PC-9 (cell line): ENCODE measurements around the gene PAK2. TPM values are rescaled to one million over a fixed set of nuclear protein-coding genes. Genes with fewer than 3 reads are reported as not detected.

ENCODE experiments used
- BruUV-seq: library from RNA; stranded (reverse); fragments of 400-500 nt; replicated peaks from 2 replicates; lab custom pipeline; 2021; lab: Mats Ljungman, UMichigan
- CTCF ChIA-PET: fragments of 300-600 bp; sonication (Branson Sonifier 250); formaldehyde crosslinking; loops from one replicate; lab custom pipeline; 2022; ENCODE audit warnings: antibody characterized with exemption; lab: Charles Lee
- POLR2A ChIA-PET: fragments of 300-600 bp; sonication (Branson Sonifier 250); formaldehyde crosslinking; loops from one replicate; lab custom pipeline; 2022; ENCODE audit warnings: antibody characterized with exemption; ENCODE audit not compliant: unreplicated experiment; lab: Charles Lee
- DNase-seq, 2 experiments: peaks; one replicate each; pipeline versions ENCODE4 v3.0.0 to v3.0.0-alpha.2; 2015 to 2022; ENCODE audit warnings: mixed read lengths in 1 of 2
- H2AFZ ChIP-seq: fragments of 200-600 bp; sonication (generic); 2 replicates; pipeline ENCODE4 v1.8.1; 2017; ENCODE audit warnings: antibody characterized with exemption
- H3F3A ChIP-seq: fragments of 200-600 bp; sonication (generic); 2 replicates; pipeline ENCODE4 v1.8.1; 2017; ENCODE audit warnings: antibody characterized with exemption, mild to moderate bottlenecking, low read depth; ENCODE audit not compliant: insufficient read depth
- H3K27ac ChIP-seq: fragments of 200-600 bp; sonication (generic); 2 replicates; pipeline ENCODE4 v1.6.1; 2016; ENCODE audit warnings: mixed run types
- H3K27me3 ChIP-seq: fragments of 200-600 bp; sonication (generic); 2 replicates; pipeline ENCODE4 v1.6.1; 2016; ENCODE audit warnings: low read depth, mixed run types; ENCODE audit not compliant: insufficient read depth
- H3K36me3 ChIP-seq: fragments of 200-600 bp; sonication (generic); 2 replicates; pipeline ENCODE4 v1.6.1; 2016; ENCODE audit warnings: low read depth, mixed run types
- H3K4me1 ChIP-seq: fragments of 200-600 bp; sonication (generic); replicated peaks from 2 replicates; pipeline ENCODE4 v1.6.1; 2016; ENCODE audit warnings: mixed run types; ENCODE audit not compliant: insufficient read depth
- H3K4me2 ChIP-seq: fragments of 200-600 bp; sonication (generic); 2 replicates; pipeline ENCODE4 v1.6.1; 2017; ENCODE audit warnings: mixed run types
- H3K4me3 ChIP-seq: fragments of 200-600 bp; sonication (generic); 2 replicates; pipeline ENCODE4 v1.6.1; 2016; ENCODE audit warnings: mixed run types
- H3K79me2 ChIP-seq: fragments of 200-600 bp; sonication (generic); 2 replicates; pipeline ENCODE4 v1.6.1; 2017; ENCODE audit warnings: low read depth, mixed run types
- H3K9me2 ChIP-seq: fragments of 200-600 bp; sonication (generic); 2 replicates; pipeline ENCODE4 v1.8.1; 2017; ENCODE audit warnings: mild to moderate bottlenecking; ENCODE audit not compliant: insufficient read depth
- H3K9me3 ChIP-seq: fragments of 200-600 bp; sonication (generic); 2 replicates; pipeline ENCODE4 v1.8.1; 2016; ENCODE audit warnings: low read depth; ENCODE audit not compliant: insufficient read depth
- H4K20me1 ChIP-seq: fragments of 200-600 bp; sonication (generic); 2 replicates; pipeline ENCODE4 v1.8.1; 2017; ENCODE audit not compliant: insufficient read depth
- EZH2 ChIP-seq: fragments of 200-600 bp; sonication (generic); IDR thresholded peaks from 2 replicates; pipeline ENCODE4 v1.8.0; 2017; ENCODE audit warnings: antibody characterized with exemption, low read depth
- intact Hi-C: fragments of 100-400 bp; cut with micrococcal nuclease; formaldehyde crosslinking; loops from one replicate; pipeline ENCODE4 v1.10.0; 2022; ENCODE audit not compliant: unreplicated experiment
- total RNA-seq: library from RNA; stranded (reverse); gene quantifications from 2 replicates; pipeline ENCODE4 v1.2.3, GENCODE V29; 2021
- TF ChIP-seq, protein P1 (sequence below): fragments of 200-600 bp; sonication (generic); conservative IDR thresholded peaks from 2 replicates; pipeline ENCODE4 v1.6.1; 2017; ENCODE audit warnings: mixed run types, antibody characterized with exemption, mild to moderate bottlenecking, moderate library complexity

The PAK2 gene
- total RNA-seq, 1 experiment from 2014 or later, result 78.6 TPM

DNA sequence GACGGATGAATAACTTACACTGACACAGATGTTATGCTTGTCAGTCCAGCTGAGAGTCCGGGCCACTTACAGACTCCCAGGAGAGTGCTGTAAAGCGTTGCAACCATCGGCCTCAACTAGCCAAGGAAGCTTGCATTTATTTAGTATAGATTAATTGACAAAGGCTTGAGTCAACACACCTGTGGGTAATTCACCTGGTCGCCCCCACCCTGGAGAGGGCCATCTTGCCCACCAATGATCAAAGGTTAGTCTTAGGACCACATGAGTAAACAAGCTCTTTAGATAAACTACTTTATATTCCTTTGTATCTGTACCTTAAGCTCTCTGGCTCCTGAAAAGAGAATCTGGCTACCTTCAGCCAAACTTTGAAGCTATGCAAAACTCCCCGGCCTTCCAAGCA lies 51.0 kb downstream of the PAK2 start:
- ChIA-PET CTCF (interaction anchor here (0.7 kb wide), 1 partner anchor 150 kb away, joined by 6 read pairs; no protein-coding TSS in a partner anchor), POLR2A (interaction anchor here (0.6 kb wide), 1 partner anchor 78 kb away, joined by 3 read pairs; no protein-coding TSS in a partner anchor)
- Histone ChIP-seq H3K36me3 (peaks cover 3% of the 10 kb centered on the region; the same call in 1 of the 2 replicates), H3K9me2 (no peaks in the 10 kb centered on the region), H3K4me2 (peak overlapping the region; percentile 43; the same call in 1 of the 2 replicates), H3K27ac (peak overlapping the region; percentile 92), H3K4me3 (no peak overlapping the region), H2AFZ (no peak overlapping the region), H4K20me1 (no peaks in the 10 kb centered on the region), H3K9me3 (no peaks in the 10 kb centered on the region), H3F3A (peaks cover 56% of the 10 kb centered on the region), H3K4me1 (peaks cover 72% of the 10 kb centered on the region), H3K27me3 (no peaks in the 10 kb centered on the region), H3K79me2 (peaks cover 82% of the 10 kb centered on the region)
- DNase-seq, result no peak
- TF ChIP-seq, protein P1, sequence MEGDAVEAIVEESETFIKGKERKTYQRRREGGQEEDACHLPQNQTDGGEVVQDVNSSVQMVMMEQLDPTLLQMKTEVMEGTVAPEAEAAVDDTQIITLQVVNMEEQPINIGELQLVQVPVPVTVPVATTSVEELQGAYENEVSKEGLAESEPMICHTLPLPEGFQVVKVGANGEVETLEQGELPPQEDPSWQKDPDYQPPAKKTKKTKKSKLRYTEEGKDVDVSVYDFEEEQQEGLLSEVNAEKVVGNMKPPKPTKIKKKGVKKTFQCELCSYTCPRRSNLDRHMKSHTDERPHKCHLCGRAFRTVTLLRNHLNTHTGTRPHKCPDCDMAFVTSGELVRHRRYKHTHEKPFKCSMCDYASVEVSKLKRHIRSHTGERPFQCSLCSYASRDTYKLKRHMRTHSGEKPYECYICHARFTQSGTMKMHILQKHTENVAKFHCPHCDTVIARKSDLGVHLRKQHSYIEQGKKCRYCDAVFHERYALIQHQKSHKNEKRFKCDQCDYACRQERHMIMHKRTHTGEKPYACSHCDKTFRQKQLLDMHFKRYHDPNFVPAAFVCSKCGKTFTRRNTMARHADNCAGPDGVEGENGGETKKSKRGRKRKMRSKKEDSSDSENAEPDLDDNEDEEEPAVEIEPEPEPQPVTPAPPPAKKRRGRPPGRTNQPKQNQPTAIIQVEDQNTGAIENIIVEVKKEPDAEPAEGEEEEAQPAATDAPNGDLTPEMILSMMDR, result no peak
- TF ChIP-seq EZH2, result no peak
- intact Hi-C loops, result loop anchor here (5.0 to 10.0 kb wide), 2 partner anchors 178 to 256 kb away; no protein-coding TSS in a partner anchor
- no TSS peak for BruUV-seq

DNA sequence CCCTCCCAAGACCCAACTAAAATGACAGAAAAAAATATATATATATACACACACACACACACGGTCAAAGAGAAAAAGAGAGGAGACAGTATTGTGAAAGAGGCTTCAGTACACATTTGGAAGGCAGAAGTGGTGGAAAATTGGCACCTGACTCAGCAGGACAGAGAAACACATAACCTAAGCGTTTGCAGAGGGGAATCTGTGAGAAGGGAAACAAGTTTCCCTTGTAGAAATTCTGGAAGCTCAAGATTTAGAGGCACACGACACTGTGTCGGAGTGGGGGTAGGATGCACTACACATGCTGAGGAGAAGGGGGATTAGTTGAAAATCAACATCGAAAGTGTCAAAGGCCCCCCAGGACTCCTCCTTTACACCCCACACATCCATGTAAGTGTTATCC lies 53.1 kb downstream of the PAK2 start:
- Histone ChIP-seq H2AFZ (0 out of 2 replicates have a peak overlapping the region, but pooled peaks have one; percentile 49), H4K20me1 (no peaks in the 10 kb centered on the region), H3K27me3 (no peaks in the 10 kb centered on the region), H3K79me2 (peaks cover 66% of the 10 kb centered on the region), H3K27ac (peak overlapping the region; percentile 92), H3K9me3 (no peaks in the 10 kb centered on the region), H3K4me2 (peak overlapping the region; percentile 74), H3K4me3 (peak overlapping the region; percentile 37; the same call in 1 of the 2 replicates), H3K36me3 (no peaks in the 10 kb centered on the region; the same call in 1 of the 2 replicates), H3K9me2 (no peaks in the 10 kb centered on the region), H3F3A (peaks cover 56% of the 10 kb centered on the region), H3K4me1 (peaks cover 82% of the 10 kb centered on the region)
- TF ChIP-seq, protein P1, result no peak
- no peak for TF ChIP-seq EZH2
- ChIA-PET POLR2A (interaction anchor here (0.6 to 1.1 kb wide), 4 partner anchors 48 to 239 kb away, joined by 3 to 17 read pairs (median 6); no protein-coding TSS in a partner anchor), CTCF (interaction anchor here (1.0 kb wide), 1 partner anchor 183 kb away, joined by 3 read pairs; no protein-coding TSS in a partner anchor)
- peak; percentile 69 to 90 for DNase-seq
- intact Hi-C loops, result loop anchor here (1.0 to 10.0 kb wide), 5 partner anchors 52 to 258 kb away; no protein-coding TSS in a partner anchor
- BruUV-seq, result TSS peak; percentile 47

DNA sequence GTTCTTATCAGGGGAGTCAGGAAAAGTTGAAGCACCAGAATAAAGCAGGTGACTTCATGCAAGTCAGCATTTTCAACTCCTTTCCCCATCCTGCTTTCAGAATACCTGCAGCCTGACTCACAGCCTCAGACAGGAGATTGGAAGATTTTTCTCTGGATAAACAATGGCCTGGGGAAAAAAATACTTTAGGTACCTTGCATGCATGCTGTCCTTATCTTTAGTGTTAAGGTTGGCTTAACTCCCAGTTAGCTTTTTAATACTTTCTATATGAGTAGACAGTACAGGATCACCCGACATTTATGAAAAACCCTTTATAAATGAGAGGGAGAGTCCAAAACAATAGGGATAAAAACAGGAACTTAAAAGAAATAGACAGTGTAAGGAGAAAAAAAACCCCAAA lies 53.6 kb downstream of the PAK2 start:
- peaks cover 63% of the 10 kb centered on the region for H3K79me2 ChIP-seq
- peak overlapping the region; percentile 92 for H3K27ac ChIP-seq
- no peak overlapping the region for H2AFZ ChIP-seq
- ChIA-PET POLR2A (interaction anchor here (0.6 to 1.1 kb wide), 3 partner anchors 47 to 236 kb away, joined by 5 to 17 read pairs (median 6); no protein-coding TSS in a partner anchor), CTCF (interaction anchor here (1.0 kb wide), 1 partner anchor 184 kb away, joined by 3 read pairs; no protein-coding TSS in a partner anchor)
- no peaks in the 10 kb centered on the region for H3K9me3 ChIP-seq
- peak; percentile 80 to 100 for DNase-seq
- BruUV-seq, result TSS peak; percentile 24
- intact Hi-C loops, result loop anchor here (1.0 to 10.0 kb wide), 5 partner anchors 52 to 258 kb away; no protein-coding TSS in a partner anchor
- peaks cover 81% of the 10 kb centered on the region for H3K4me1 ChIP-seq
- peaks cover 56% of the 10 kb centered on the region for H3F3A ChIP-seq
- no peaks in the 10 kb centered on the region for H3K9me2 ChIP-seq
- H3K36me3 ChIP-seq, result no peaks in the 10 kb centered on the region; the same call in 1 of the 2 replicates
- H4K20me1 ChIP-seq, result no peaks in the 10 kb centered on the region
- TF ChIP-seq, protein P1, result no peak
- TF ChIP-seq EZH2, result no peak
- peak overlapping the region; percentile 37; the same call in 1 of the 2 replicates for H3K4me3 ChIP-seq
- H3K27me3 ChIP-seq, result no peaks in the 10 kb centered on the region
- H3K4me2 ChIP-seq, result peak overlapping the region; percentile 74
